NOMO-1 (cell line): Measurements from ENCODE around the gene SASH1.

ENCODE experiments used
- DNase-seq, 2 experiments: peaks; one replicate each; lab custom pipeline; 2025; ENCODE audit not compliant: unreplicated experiment in 2 of 2; lab: John Stamatoyannopoulos, UW

Gene SASH1

DNA sequence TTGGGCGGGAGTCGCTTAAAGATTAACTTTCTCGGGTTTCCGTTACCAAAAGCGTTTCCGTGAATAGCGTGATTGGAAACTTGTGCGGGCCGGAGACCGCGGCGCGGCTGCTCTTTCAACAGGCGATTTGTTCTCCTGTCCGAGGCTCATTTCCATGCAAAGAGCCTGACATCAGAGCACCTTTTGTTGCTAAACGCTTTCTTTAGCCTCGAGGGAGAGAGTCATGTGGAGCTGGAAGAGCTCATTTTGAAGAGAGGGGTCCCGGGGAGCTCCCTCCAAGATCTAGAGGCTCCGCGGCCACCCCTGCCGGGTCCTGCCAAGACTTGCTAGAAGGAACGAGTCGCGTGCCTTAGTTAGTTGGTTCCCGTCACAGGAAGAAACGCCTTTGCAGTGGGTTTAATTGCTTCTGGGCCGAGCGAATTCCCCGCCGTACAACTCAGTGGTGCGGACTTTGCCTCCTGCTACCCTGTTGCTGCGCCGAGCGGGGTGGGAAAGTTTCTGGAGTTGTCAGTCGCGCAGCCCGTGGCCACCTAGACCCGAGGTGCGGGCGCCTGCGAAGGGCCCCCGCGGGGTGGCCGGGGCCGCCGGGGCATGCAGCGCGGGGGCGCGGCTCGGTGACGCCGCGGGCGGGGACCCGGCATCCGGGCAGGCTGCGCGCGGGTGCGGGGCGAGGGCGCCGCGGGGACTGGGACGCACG lies at the start of gene SASH1:
Gene SASH1 (plus strand): TSS at position 489 of the 697 bp plus-strand sequence. CDS start 230 bp downstream, outside the sequence.
- DNase-seq = peak; percentile 67 to 69

DNA sequence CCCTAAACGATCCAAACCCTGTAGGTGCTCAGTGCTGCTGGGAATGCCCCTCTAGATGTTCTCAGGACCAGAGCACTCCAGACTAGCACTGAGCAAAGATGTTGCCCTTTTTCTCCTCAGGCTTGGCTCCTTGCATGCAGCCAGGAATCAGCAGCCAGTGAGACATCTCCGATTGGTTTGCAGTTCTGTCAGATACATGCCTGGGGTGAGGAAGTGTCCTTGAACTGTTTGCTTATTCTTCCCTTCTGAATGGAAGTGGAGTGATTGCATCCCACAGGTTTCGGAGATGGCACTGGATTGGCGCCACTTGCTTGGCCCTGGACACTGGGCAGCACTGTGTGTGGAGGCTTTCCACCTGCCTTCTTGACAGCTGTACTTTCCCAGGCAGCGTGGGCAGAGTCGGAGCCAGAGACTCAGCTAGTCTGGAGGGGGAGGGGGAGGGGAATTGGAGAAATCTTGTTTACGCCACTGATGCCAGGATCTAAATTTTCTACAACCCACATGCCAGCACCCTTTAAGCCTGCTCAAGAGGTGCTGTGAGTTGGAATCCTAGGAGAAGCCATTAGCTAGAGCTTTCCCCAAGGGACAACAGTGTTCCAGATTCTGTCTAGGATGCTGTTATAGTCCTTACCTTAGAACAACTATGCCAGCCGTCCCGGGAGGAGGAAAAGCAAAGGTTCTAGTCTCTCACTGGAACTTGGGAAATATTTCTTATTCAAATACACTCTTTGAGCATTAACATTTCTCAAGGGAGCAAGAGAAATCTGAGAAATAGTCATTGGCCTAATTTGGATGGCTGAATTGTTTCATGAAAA lies 49.2 kb upstream of the SASH1 start:
- DNase-seq = no peak

GRCh38 chr6:148294059-148294458 lies 48.6 kb upstream of the SASH1 start:
- DNase-seq = no peak

DNA sequence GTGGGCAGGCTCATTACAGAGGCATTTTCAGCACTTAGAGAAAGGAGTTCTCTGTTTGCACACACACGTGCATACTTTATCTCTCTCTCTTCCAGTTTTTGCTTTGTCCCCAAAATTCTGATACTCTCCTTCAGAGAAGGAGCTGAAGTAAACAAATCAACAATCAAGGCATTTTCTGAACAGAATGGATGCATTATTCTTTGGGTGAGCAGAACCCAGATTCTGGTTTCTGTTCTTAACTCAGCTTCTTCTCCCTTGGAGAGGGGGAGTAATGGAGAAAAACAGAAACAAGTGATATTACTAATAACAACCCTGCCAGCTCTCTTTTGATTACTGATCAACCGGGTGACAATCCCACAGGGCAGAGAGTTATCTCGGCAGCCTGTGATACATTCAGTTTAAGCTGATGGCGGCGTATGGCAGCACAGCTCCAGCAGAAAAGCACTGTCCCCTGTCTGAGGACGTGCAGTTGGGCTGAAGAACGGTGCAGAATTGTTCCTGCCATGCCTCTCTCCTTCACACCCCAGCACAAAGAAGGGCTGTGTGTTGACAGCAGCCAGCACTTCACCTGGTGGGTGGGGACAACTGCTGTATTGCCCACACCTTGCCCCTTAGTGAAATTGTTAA lies 47.3 kb upstream of the SASH1 start:
- DNase-seq = no peak

GRCh38 chr6:148296771-148297170 lies 45.9 kb upstream of the SASH1 start:
- no peak for DNase-seq

GRCh38 chr6:148298683-148299082 lies 44.0 kb upstream of the SASH1 start:
- no peak for DNase-seq

DNA sequence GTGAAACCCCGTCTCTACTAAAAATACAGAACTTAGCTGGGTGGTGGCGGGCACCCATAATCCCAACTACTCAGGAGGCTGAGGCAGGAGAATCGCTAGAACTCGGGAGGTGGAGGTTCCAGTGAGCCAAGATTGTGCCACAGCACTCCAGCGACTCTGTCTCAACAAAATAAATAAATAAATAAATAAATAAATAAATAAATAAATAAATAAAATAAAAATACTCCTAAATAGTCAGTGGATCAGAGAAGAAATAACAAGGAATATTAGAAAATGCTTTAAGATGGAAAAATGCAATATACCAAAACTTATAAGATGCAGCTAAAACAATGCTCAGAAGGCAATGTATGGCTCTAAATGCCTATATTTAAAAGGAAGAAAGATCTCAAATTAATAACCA lies 39.0 kb upstream of the SASH1 start:
- DNase-seq = no peak

GRCh38 chr6:148304976-148305375 lies 37.7 kb upstream of the SASH1 start:
- no peak for DNase-seq

GRCh38 chr6:148306286-148306685 lies 36.4 kb upstream of the SASH1 start:
- DNase-seq = peak in 1 of 2 experiments; percentile 23

- no peak for DNase-seq
Measured at GRCh38 chr6:148307405-148307804, 35.2 kb upstream of the SASH1 start.

- no peak for DNase-seq
Measured at GRCh38 chr6:148309301-148309700, 33.3 kb upstream of the SASH1 start.

- DNase-seq = peak in 1 of 2 experiments; percentile 22
Measured at GRCh38 chr6:148311966-148312669, 30.5 kb upstream of the SASH1 start.

DNA sequence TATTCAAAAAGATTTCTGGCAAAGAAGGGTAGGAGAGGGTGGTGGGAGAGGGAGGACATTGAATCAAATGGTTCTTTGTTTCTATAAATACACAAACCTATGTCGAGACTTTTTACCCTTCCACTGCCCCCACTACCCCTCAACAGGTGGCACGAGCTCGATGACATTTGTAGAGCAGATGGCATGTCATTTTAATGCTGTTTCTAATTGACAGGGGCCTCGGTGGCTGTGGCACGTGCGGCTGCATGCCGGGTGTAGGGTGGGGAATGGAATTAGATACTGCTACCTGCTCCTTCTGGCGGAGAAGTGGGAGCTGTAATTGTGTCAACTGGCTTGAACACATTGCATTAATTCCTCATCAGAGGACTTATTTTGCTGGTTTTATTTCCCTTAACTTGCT lies 29.1 kb upstream of the SASH1 start:
- DNase-seq = no peak

DNA sequence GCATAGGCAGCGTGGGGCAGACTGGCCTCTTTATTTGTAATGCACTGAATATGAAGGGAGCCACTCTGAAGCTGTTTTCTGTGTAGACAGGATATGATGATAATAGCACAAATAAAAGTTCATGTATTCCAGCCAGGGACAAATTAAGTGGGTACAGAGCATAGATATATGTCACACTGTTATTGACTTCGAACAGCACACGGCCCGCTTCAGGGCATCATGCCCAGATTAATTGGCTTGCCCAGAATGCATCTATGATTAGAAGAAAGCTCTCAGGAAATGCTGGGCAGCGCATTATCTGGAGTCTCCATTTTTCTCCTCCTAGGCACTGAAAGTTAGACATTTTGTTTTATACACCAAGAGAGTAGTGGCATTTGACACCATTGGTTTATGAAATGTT lies 26.3 kb upstream of the SASH1 start:
- no peak for DNase-seq

GRCh38 chr6:148317051-148317450 lies 25.6 kb upstream of the SASH1 start:
- no peak for DNase-seq

- DNase-seq = no peak
Measured at GRCh38 chr6:148317739-148318138, 24.9 kb upstream of the SASH1 start.

- DNase-seq = no peak
Measured at GRCh38 chr6:148322704-148323103, 19.9 kb upstream of the SASH1 start.

GRCh38 chr6:148323344-148323743 lies 19.3 kb upstream of the SASH1 start:
- no peak for DNase-seq

DNA sequence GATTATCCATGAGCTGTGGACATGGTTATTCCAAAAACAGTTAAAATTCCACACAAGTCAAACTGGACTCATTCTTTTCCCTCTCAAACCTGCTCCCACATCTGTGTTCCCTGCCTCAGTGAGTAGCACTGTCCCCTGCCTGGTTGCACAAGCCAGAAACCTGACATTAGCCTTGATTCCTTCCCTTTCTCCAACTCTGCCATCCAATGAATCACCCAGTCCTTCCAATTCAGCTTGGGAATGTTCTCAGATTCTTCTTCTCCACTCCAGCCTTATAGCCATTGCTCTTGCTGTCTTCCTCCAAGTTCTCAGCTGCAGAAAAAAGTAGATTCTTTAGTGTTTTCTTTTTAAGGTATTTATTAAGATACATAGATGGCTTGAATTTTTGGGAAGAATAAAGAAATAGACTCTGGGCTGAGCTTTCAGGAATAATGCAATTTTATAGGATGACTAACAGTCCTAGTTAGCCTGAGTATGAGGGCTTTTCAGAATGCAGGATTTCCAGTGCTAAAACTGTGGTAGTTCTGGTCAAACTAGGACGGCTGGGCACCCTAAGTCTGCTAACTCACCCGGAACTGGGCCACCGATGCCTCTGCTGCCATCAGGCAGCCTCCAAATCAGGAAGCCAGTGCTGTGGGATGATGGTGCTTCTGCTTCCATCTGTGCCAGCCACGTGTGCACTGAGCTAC lies 18.2 kb upstream of the SASH1 start:
- DNase-seq = peak in 1 of 2 experiments; percentile 21

DNA sequence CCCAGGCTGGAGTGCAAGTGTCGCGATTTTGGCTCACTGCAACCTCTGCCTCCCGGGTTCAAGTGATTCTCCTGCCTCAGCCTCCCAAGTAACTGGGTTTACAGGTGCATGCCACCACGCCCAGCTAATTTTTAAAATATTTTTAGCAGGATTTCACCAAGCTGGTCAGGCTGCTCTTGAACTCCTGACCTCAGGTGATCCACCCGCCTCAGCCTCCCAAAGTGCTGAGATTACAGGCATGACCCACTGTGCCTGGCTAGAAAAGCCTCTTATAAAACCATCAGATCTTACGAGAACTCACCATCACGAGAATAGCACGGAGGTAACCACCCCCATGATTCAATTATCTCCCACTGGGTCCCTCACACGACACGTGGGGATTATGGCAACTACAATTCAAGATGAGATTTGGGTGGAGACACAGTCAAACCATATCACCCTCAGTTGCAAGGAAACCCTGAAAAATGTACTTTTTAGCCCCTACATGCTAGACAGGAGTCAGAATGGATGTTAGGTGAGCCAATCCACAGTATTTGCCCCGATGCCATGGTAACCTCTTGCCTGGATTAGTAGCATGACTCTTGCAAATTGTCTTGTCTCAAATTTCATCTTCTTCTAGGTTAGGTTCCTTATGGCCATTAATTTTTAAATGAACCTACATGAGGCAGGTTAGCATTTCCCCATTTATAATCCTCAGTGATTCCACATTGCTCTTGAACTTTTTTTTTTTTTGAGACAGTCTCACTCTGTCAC lies 17.1 kb upstream of the SASH1 start:
- no peak for DNase-seq
